GM23338 (cell line): ENCODE data around the gene DRD2.

Experiments
- CTCF ChIP-seq, 2 experiments: fragments of 200-600 bp in 1 of 2; sonication (generic) in 1 of 2; conservative IDR thresholded peaks; 2 replicates each; pipeline versions ENCODE4 v1.5.1 to v1.6.1; 2016 to 2017; ENCODE audit warnings: antibody characterized with exemption in 2 of 2, low read depth in 2 of 2, mild to moderate bottlenecking in 2 of 2, moderate library complexity in 1 of 2
- EZH2 ChIP-seq: fragments of 200-600 bp; sonication (generic); IDR thresholded peaks from one replicate; pipeline ENCODE4 v1.8.0; 2017; ENCODE audit warnings: antibody characterized with exemption, mild to moderate bottlenecking, low read depth; ENCODE audit not compliant: unreplicated experiment
- EZH2phosphoT487 ChIP-seq: fragments of 200-600 bp; sonication (generic); IDR thresholded peaks from one replicate; pipeline ENCODE4 v1.8.1; 2018; ENCODE audit warnings: antibody characterized with exemption; ENCODE audit not compliant: unreplicated experiment
- POLR2AphosphoS5 ChIP-seq: IDR thresholded peaks from 2 replicates; pipeline ENCODE4 v1.6.1; 2016; ENCODE audit warnings: antibody characterized with exemption, low read depth
- REST ChIP-seq: IDR thresholded peaks from one replicate; pipeline ENCODE4 v1.6.1; 2018; ENCODE audit warnings: antibody characterized with exemption; ENCODE audit not compliant: unreplicated experiment
- ZNF114 ChIP-seq: fragments of 250-450 bp; sonication (Bioruptor Pico); IDR thresholded peaks from 2 replicates; pipeline ENCODE4 v1.5.0; 2020; ENCODE audit warnings: mild to moderate bottlenecking, moderate library complexity

DNA sequence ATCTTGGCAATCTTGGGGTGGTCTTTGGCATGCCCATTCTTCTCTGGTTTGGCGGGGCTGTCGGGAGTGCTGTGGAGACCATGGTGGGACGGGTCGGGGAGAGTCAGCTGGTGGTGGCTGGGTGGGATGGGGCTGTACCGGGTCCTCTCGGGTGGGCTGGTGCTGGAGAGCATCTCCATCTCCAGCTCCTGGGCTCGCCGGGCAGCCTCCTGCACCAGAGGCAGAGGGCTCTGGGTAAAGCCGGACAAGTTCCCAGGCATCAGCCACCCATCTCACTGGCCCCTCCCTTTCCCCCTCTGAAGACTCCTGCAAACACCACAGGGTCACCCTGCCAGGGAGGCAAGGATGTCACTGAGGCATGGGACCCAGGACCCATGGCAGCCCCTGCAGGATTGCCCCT lies 62.5 kb downstream of the DRD2 start:
- TF ChIP-seq CTCF (conservative IDR thresholded peaks at IDR 0.05; ENCODE audit: low read depth in 2 of 2) = no peak
- no peak for TF ChIP-seq POLR2AphosphoS5
- no peak for TF ChIP-seq EZH2phosphoT487
- no peak for TF ChIP-seq EZH2
- TF ChIP-seq REST = no peak
- TF ChIP-seq ZNF114 (CRISPR knock-in tag) = no peak
